WTC11 (cell line): ENCODE results near the gene PLCG2. TPM values are rescaled to one million over a fixed set of nuclear protein-coding genes. Genes with fewer than 3 reads are reported as not detected.

Experiments
- ATAC-seq: fragments of 200-7000 bp; cut with Tn5 transposase; 2 replicates; pipeline ENCODE4 v1.10.0; 2021; ENCODE audit warnings: mild to moderate bottlenecking, moderate library complexity
- CTCF ChIA-PET: fragments of 300-600 bp; sonication (Branson Sonifier 250); formaldehyde crosslinking; loops from one replicate; lab custom pipeline; 2021; ENCODE audit warnings: antibody characterized with exemption; lab: Charles Lee
- POLR2A ChIA-PET: fragments of 350-600 bp; sonication (Branson Sonifier 250); formaldehyde crosslinking; loops from one replicate; lab custom pipeline; 2021; ENCODE audit warnings: antibody characterized with exemption; lab: Charles Lee
- DNase-seq: peaks from one replicate; pipeline ENCODE4 v3.0.0; 2021; ENCODE audit warnings: low spot score
- H3K27ac Mint-ChIP-seq: 2 replicates; pipeline ENCODE4 v1.8.0; 2021; ENCODE audit warnings: mixed read lengths
- H3K27me3 Mint-ChIP-seq: 2 replicates; pipeline ENCODE4 v1.8.0; 2021; ENCODE audit warnings: low read depth, mild to moderate bottlenecking, moderate library complexity, mixed read lengths
- H3K36me3 Mint-ChIP-seq: 2 replicates; pipeline ENCODE4 v1.8.0; 2021; ENCODE audit warnings: mixed read lengths
- H3K4me1 Mint-ChIP-seq: 2 replicates; pipeline ENCODE4 v1.8.0; 2022; ENCODE audit warnings: mixed read lengths
- H3K4me3 Mint-ChIP-seq: 2 replicates; pipeline ENCODE4 v1.8.0; 2021; ENCODE audit warnings: mild to moderate bottlenecking, moderate library complexity, mixed read lengths
- H3K9me3 Mint-ChIP-seq: 2 replicates; pipeline ENCODE4 v1.8.0; 2021; ENCODE audit warnings: mixed read lengths
- ESRRA ChIP-seq: sonication (generic); formaldehyde crosslinking; IDR thresholded peaks from 2 replicates; pipeline ENCODE4 v1.8.1; 2022; ENCODE audit warnings: mild to moderate bottlenecking, missing genetic modification reagents, borderline replicate concordance
- FOXK1 ChIP-seq: sonication (generic); formaldehyde crosslinking; IDR thresholded peaks from 2 replicates; pipeline ENCODE4 v1.8.0; 2022; ENCODE audit warnings: mild to moderate bottlenecking, moderate library complexity, missing genetic modification reagents
- FOXP4 ChIP-seq: sonication (generic); formaldehyde crosslinking; IDR thresholded peaks from 2 replicates; pipeline ENCODE4 v1.8.0; 2022; ENCODE audit warnings: mild to moderate bottlenecking, missing genetic modification reagents
- GTF2I ChIP-seq: fragments of 250-450 bp; sonication (Bioruptor Pico); conservative IDR thresholded peaks from 2 replicates; pipeline ENCODE4 v1.4.0; 2021; ENCODE audit warnings: mild to moderate bottlenecking
- NFATC4 ChIP-seq: fragments of 250-450 bp; sonication (Bioruptor Pico); IDR thresholded peaks from 2 replicates; pipeline ENCODE4 v1.9.0; 2021; ENCODE audit warnings: mild to moderate bottlenecking
- NFE2L1 ChIP-seq: sonication (generic); formaldehyde crosslinking; IDR thresholded peaks from 2 replicates; pipeline ENCODE4 v1.8.1; 2023; ENCODE audit warnings: missing genetic modification reagents
- OVOL2 ChIP-seq: fragments of 250-450 bp; sonication (Bioruptor Pico); IDR thresholded peaks from 2 replicates; pipeline ENCODE4 v1.9.0; 2021; ENCODE audit warnings: mild to moderate bottlenecking, borderline replicate concordance
- RELA ChIP-seq: sonication (generic); formaldehyde crosslinking; IDR thresholded peaks from 2 replicates; pipeline ENCODE4 v1.8.1; 2022; ENCODE audit warnings: missing genetic modification reagents, mild to moderate bottlenecking, borderline replicate concordance
- RORB ChIP-seq: fragments of 250-450 bp; sonication (Bioruptor Pico); IDR thresholded peaks from 2 replicates; pipeline ENCODE4 v1.9.0; 2021; ENCODE audit warnings: mild to moderate bottlenecking
- ZBTB43 ChIP-seq: sonication (generic); formaldehyde crosslinking; IDR thresholded peaks from 2 replicates; pipeline ENCODE4 v1.8.1; 2023; ENCODE audit warnings: mild to moderate bottlenecking, missing genetic modification reagents
- ZNF138 ChIP-seq: sonication (generic); formaldehyde crosslinking; conservative IDR thresholded peaks from 2 replicates; pipeline ENCODE4 v1.8.1; 2022; ENCODE audit warnings: mild to moderate bottlenecking, moderate library complexity, missing genetic modification reagents
- ZNF512 ChIP-seq: sonication (generic); formaldehyde crosslinking; IDR thresholded peaks from 2 replicates; pipeline ENCODE4 v1.8.1; 2022; ENCODE audit warnings: missing genetic modification reagents, borderline replicate concordance
- ZSCAN18 ChIP-seq: fragments of 250-450 bp; sonication (Bioruptor Pico); IDR thresholded peaks from 2 replicates; pipeline ENCODE4 v2.1.2; 2022; ENCODE audit warnings: mild to moderate bottlenecking, moderate library complexity
- total RNA-seq: library from RNA; stranded (reverse); gene quantifications from 3 replicates; pipeline ENCODE4 v1.2.3, GENCODE V29; 2021
- TF ChIP-seq, protein P1 (sequence below): sonication (generic); formaldehyde crosslinking; IDR thresholded peaks from 2 replicates; pipeline ENCODE4 v1.8.1; 2023; ENCODE audit warnings: mild to moderate bottlenecking, missing genetic modification reagents
- TF ChIP-seq, protein P2 (sequence below): fragments of 250-450 bp; sonication (Bioruptor Pico); IDR thresholded peaks from 2 replicates; pipeline ENCODE4 v1.9.0; 2021; ENCODE audit warnings: mild to moderate bottlenecking, borderline replicate concordance
- TF ChIP-seq, protein P3 (sequence below): sonication (generic); formaldehyde crosslinking; conservative IDR thresholded peaks from 2 replicates; pipeline ENCODE4 v1.8.1; 2022; ENCODE audit warnings: mild to moderate bottlenecking, missing genetic modification reagents
- TF ChIP-seq, protein P4 (sequence below): sonication (generic); formaldehyde crosslinking; IDR thresholded peaks from 2 replicates; pipeline ENCODE4 v1.8.1; 2022; ENCODE audit warnings: low read depth, mild to moderate bottlenecking, moderate library complexity, missing genetic modification reagents, borderline replicate concordance

The PLCG2 gene
- total RNA-seq, 1 experiment from 2014 or later: 7.0 TPM

DNA sequence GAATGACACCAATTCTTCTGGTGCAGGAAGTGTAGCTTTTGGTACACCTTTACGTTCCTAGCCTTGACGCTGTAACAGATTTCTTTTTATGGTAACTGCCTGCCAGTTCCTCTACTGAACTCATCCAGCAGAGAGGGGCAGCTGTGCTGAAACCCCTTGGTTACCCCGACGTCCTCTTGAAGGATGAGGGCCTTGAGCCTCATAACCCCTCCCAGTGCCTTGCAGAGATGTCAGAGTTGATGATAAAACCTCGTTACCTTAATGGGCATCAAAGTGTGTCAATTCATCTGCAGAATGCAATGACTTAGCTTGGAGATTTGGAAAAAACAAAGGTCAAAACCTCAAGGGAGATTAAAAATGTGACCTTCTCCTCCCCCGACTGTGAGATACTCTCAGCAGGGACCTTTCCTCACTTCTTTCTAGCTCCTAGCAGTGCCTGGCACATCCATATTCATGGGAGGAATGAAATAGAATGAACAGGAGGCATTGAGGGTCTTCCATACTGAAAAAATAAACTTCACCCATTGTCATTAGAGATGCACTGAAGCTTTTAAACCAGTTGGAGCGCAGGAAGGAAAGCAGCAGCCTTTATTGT, 163.0 kb downstream of the PLCG2 start (continued):
- TF ChIP-seq, protein P1, sequence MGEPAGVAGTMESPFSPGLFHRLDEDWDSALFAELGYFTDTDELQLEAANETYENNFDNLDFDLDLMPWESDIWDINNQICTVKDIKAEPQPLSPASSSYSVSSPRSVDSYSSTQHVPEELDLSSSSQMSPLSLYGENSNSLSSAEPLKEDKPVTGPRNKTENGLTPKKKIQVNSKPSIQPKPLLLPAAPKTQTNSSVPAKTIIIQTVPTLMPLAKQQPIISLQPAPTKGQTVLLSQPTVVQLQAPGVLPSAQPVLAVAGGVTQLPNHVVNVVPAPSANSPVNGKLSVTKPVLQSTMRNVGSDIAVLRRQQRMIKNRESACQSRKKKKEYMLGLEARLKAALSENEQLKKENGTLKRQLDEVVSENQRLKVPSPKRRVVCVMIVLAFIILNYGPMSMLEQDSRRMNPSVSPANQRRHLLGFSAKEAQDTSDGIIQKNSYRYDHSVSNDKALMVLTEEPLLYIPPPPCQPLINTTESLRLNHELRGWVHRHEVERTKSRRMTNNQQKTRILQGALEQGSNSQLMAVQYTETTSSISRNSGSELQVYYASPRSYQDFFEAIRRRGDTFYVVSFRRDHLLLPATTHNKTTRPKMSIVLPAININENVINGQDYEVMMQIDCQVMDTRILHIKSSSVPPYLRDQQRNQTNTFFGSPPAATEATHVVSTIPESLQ (CRISPR knock-in tag): no peak
- TF ChIP-seq, protein P2, sequence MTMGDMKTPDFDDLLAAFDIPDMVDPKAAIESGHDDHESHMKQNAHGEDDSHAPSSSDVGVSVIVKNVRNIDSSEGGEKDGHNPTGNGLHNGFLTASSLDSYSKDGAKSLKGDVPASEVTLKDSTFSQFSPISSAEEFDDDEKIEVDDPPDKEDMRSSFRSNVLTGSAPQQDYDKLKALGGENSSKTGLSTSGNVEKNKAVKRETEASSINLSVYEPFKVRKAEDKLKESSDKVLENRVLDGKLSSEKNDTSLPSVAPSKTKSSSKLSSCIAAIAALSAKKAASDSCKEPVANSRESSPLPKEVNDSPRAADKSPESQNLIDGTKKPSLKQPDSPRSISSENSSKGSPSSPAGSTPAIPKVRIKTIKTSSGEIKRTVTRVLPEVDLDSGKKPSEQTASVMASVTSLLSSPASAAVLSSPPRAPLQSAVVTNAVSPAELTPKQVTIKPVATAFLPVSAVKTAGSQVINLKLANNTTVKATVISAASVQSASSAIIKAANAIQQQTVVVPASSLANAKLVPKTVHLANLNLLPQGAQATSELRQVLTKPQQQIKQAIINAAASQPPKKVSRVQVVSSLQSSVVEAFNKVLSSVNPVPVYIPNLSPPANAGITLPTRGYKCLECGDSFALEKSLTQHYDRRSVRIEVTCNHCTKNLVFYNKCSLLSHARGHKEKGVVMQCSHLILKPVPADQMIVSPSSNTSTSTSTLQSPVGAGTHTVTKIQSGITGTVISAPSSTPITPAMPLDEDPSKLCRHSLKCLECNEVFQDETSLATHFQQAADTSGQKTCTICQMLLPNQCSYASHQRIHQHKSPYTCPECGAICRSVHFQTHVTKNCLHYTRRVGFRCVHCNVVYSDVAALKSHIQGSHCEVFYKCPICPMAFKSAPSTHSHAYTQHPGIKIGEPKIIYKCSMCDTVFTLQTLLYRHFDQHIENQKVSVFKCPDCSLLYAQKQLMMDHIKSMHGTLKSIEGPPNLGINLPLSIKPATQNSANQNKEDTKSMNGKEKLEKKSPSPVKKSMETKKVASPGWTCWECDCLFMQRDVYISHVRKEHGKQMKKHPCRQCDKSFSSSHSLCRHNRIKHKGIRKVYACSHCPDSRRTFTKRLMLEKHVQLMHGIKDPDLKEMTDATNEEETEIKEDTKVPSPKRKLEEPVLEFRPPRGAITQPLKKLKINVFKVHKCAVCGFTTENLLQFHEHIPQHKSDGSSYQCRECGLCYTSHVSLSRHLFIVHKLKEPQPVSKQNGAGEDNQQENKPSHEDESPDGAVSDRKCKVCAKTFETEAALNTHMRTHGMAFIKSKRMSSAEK (CRISPR knock-in tag): no peak
- no peak for TF ChIP-seq NFATC4 (CRISPR knock-in tag)
- no peak for TF ChIP-seq ESRRA (CRISPR knock-in tag)
- no peak for TF ChIP-seq RORB
- TF ChIP-seq ZNF512 (CRISPR knock-in tag): no peak

- Mint-ChIP-seq H3K4me3 (no peak overlapping the region), H3K4me1 (peaks cover 45% of the 10 kb centered on the region), H3K9me3 (no peaks in the 10 kb centered on the region), H3K27ac (no peak overlapping the region), H3K36me3 (no peaks in the 10 kb centered on the region), H3K27me3 (peaks cover 23% of the 10 kb centered on the region)
- ChIA-PET POLR2A (no interaction called here), CTCF (no interaction called here)
- TF ChIP-seq FOXP4 (CRISPR knock-in tag): no peak
- TF ChIP-seq ZBTB43: no peak
- no peak for TF ChIP-seq FOXK1 (CRISPR knock-in tag)
- no peak for TF ChIP-seq RELA (CRISPR knock-in tag)
- no peak for TF ChIP-seq ZNF138
- TF ChIP-seq NFE2L1 (CRISPR knock-in tag): no peak
- TF ChIP-seq, protein P3, sequence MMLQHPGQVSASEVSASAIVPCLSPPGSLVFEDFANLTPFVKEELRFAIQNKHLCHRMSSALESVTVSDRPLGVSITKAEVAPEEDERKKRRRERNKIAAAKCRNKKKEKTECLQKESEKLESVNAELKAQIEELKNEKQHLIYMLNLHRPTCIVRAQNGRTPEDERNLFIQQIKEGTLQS (CRISPR knock-in tag): no peak
- no peak for TF ChIP-seq ZSCAN18 (CRISPR knock-in tag)
- no peak for TF ChIP-seq OVOL2 (CRISPR knock-in tag)
- TF ChIP-seq, protein P4, sequence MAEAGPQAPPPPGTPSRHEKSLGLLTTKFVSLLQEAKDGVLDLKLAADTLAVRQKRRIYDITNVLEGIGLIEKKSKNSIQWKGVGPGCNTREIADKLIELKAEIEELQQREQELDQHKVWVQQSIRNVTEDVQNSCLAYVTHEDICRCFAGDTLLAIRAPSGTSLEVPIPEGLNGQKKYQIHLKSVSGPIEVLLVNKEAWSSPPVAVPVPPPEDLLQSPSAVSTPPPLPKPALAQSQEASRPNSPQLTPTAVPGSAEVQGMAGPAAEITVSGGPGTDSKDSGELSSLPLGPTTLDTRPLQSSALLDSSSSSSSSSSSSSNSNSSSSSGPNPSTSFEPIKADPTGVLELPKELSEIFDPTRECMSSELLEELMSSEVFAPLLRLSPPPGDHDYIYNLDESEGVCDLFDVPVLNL: no peak
- TF ChIP-seq GTF2I (CRISPR knock-in tag): no peak
- no peak for ATAC-seq
- DNase-seq: no peak
Observed at GRCh38 chr16:81945665-81946064, 166.6 kb downstream of the PLCG2 start.
